ENCODE measurements around the gene IQSEC1. TPM values are rescaled to one million over a fixed set of nuclear protein-coding genes. Genes with fewer than 3 reads are reported as not detected.

Gene IQSEC1
- total and polyA plus RNA-seq, 2 donors (not counting 3 experiments of a cell fraction or from before 2014, with no cell fraction given): 5.2 to 18.0 TPM

DNA sequence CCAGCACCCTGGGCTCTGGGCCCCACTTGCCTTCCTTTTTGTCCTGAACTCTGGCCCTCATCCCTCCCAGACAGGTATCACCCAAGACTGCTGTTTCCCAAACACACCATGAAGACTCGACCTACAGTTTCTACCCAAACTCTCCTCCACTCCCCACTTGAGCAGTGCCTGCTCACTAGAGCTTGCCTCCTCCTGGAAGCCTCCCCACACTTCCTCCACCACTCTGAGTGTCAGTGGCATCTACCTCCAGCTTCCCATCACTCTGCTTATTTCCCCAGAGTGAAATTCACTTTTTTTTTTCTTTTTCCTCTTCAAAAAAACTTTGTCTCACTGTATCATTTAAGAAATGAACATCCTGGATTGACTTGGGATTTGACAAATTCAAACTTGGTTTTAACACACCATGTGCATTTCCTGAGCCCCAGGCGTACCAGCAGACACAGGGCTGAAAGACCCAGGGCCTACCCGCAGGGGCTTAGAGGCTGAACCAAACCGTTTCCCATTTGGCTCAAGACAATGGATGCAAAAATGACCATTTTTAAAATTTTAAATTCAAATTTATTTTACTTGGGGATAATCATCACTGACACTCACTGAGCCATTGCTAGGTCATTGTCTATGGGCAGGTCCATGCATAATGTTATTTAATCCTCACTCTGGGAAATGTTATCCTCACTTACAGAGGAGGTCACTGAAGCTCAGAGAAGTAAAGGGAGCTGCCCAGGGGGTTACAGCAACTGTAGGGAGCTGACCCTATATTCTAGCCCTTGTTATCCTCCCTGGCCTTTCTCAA lies 62.3 kb downstream of the IQSEC1 start:
- CTCF ChIA-PET: interaction anchor here (1.5 to 2.1 kb wide), 3 partner anchors 16 to 143 kb away, joined by 5 to 8 read pairs (median 5); no protein-coding TSS in a partner anchor
- H3K27me3 ChIP-seq (ENCODE audit: control insufficient read depth in 2 of 2, insufficient read depth in 2 of 2, low read length in 2 of 2): no peaks in the 10 kb centered on the region
- intact Hi-C loops (cut with micrococcal nuclease) (no loop called here), dilution Hi-C loops (cut with MboI; ENCODE audit: extremely low pct_ligation_motif_present, low sequenced_read_pairs) (no loop called here)
- H2AFZ ChIP-seq (ENCODE audit: low read depth, low read length): no peak overlapping the region
- DNase-seq (ENCODE audit: low read depth, low spot score) (no peak), FAIRE-seq (no peak)
- TF ChIP-seq FOS (IDR thresholded peaks at IDR 0.05; ENCODE audit: borderline replicate concordance, insufficient read depth, low read length): no peak
- TF ChIP-seq, protein P1, sequence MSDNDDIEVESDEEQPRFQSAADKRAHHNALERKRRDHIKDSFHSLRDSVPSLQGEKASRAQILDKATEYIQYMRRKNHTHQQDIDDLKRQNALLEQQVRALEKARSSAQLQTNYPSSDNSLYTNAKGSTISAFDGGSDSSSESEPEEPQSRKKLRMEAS (IDR thresholded peaks at IDR 0.05; ENCODE audit: insufficient read depth, insufficient read length): no peak
- TF ChIP-seq, protein P2, sequence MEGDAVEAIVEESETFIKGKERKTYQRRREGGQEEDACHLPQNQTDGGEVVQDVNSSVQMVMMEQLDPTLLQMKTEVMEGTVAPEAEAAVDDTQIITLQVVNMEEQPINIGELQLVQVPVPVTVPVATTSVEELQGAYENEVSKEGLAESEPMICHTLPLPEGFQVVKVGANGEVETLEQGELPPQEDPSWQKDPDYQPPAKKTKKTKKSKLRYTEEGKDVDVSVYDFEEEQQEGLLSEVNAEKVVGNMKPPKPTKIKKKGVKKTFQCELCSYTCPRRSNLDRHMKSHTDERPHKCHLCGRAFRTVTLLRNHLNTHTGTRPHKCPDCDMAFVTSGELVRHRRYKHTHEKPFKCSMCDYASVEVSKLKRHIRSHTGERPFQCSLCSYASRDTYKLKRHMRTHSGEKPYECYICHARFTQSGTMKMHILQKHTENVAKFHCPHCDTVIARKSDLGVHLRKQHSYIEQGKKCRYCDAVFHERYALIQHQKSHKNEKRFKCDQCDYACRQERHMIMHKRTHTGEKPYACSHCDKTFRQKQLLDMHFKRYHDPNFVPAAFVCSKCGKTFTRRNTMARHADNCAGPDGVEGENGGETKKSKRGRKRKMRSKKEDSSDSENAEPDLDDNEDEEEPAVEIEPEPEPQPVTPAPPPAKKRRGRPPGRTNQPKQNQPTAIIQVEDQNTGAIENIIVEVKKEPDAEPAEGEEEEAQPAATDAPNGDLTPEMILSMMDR (IDR thresholded peaks at IDR 0.05; ENCODE audit: extremely low read depth in 1 of 2, insufficient read depth in 1 of 2, low read depth in 1 of 2, low read length in 2 of 2): no peak
- TF ChIP-seq MYC (IDR thresholded peaks at IDR 0.05; ENCODE audit: low read depth, low read length): no peak
- H3K79me2 ChIP-seq (ENCODE audit: control insufficient read depth, insufficient read depth, low read length): no peaks in the 10 kb centered on the region
- H4K20me1 ChIP-seq (replicated peaks; ENCODE audit: control insufficient read depth, extremely low read depth, insufficient read depth, low read length): no peaks in the 10 kb centered on the region
- no peaks in the 10 kb centered on the region for H3K9me1 ChIP-seq (replicated peaks; ENCODE audit: control insufficient read depth, extremely low read depth, insufficient read depth, low read length)
- H3K36me3 ChIP-seq (ENCODE audit: control insufficient read depth in 2 of 2, extremely low read depth in 1 of 2, insufficient read depth in 2 of 2, low read length in 2 of 2): no peaks in the 10 kb centered on the region
- H3K4me1 ChIP-seq (ENCODE audit: control insufficient read depth, extremely low read depth, insufficient read depth, low read length): peaks cover 8% of the 10 kb centered on the region
- POLR2A ChIA-PET: no interaction called here
- no peak overlapping the region for H3K9ac ChIP-seq (replicated peaks; ENCODE audit: extremely low read depth, insufficient read depth, low read length)
- H3K27ac ChIP-seq (ENCODE audit: insufficient read depth, low read depth, low read length): no peak overlapping the region
- H3K9me3 ChIP-seq (replicated peaks; ENCODE audit: control insufficient read depth, insufficient read depth, low read length): no peaks in the 10 kb centered on the region
- BruUV-seq (replicated peaks): no TSS peak
- H3K4me3 ChIP-seq (replicated peaks in 1 of 3; ENCODE audit: insufficient read depth in 1 of 3, low read depth in 1 of 3, low read length in 3 of 3): no peak overlapping the region
- H3K4me2 ChIP-seq (ENCODE audit: insufficient read depth, low read length): no peak overlapping the region
